ENCODE results near the gene NIFK.
"Not testable (repeated sequence)": the region's sequence is repeated elsewhere in the genome, so short reads cannot be mapped to it uniquely, and the experiment has no call there.

The NIFK gene

DNA sequence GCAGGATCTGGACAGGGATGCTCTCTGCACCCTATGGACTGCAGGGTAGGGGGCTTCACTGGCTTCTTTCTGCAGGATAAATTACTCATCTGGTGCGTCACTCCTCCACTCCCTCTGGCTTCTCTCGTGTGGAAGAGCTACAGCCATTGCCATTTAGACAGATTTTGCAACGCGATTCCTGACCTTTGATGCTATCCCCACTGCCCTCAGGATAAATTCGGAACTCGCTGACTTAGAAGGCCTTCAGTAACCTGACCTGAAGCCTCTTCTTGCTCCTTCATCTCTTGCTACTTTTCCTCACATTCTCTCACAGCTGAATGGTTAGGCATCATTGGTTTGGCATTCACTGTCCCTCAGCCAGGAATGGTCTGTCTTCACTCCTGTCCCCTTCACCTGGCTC, 5.3 kb downstream of the NIFK start:
- DNase-seq = no peak

DNA sequence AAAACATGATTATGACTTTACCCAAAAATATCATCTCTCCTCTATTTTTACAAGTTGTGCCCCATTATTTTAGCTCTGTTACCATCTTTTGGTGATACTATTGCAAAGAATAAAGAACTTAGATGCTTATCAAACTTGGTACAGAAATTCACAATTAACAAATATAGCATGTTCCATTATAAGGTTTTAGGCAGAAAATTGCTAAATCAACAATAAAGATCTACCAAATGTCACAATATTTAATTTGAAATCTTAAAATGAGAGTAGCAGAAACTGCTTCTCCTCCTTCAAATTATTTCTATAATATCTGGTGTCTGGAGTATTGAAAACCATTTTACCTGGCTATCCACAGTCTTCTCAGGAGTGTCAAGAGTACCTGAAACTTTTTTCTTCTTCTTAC, 8.7 kb downstream of the NIFK start:
- no peak for DNase-seq

DNA sequence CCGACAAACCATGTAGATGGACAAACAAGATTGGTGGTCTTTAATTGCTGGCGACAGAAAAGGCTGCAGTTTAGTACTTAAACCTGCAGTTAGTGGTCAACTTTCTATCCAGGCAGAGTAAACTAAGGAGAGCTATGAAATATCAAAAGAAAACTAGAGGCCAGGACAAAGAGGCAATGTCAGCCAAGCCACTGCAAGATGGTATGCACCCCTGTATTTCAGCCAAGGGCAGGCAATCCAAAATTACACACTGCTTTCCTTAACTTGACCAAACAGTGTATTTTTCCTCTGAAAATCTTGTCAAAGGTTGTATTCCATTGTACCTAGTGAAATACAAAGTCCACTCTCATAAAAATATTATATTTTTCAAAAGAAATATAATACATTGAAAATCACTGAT, 9.3 kb downstream of the NIFK start:
- no peak for DNase-seq

DNA sequence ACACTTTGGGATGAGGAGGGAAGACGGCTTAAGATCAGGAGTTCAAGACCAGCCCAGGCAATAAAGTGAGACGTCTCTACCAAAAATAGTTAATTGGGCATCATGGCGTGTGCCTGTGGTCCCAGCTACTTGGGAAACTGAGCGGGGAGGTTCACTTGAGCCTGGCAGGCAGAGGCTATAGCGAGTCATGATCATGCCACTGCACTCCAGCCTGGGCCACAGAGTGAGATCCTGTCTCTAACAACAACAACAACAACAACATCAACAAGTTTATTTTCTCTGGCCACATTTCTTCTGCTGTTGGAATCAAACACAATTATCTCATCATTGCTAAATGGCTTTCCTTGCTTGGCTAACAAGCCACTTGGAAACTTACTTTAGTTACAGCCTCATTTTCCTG, 13.4 kb downstream of the NIFK start:
- no peak for DNase-seq

DNA sequence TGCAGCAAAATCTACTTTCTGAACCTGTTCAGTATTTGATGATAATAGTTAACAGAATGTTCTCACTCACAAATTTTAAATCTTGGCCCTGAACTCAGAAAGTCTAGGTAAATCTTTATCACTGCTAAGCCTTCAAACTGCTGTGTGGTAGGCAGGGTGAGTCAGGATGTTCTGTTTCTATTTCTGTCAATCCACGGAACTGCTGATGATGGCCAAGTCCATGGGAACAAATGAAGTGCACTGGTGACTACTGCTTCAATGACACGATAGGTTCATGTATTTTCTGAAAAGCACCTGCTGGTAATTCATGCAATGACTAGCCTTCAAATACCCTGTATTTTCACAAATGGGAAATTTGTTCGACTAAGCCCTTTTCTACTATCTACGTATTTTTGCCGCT, 14.2 kb downstream of the NIFK start:
- DNase-seq = peak in 1 of 2 experiments; percentile 53

DNA sequence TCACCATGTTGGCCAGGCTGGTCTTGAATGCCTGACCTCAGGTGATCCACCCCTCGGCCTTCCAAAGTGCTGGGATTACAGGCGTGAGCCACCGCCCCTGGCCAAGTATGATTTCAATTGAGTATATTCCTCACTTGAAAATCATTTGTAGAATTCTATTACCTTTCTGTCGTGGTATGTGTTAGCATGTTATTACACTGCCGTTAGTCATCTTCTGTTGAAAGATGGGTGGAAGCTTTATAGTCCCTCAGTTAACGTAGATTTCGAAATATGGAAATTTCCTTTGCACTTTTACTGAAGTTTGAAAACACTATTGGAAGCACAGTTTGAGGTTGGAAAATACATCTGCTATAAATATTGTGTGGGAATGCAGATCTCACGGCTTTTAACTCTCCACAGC, 14.7 kb downstream of the NIFK start:
- peak in 1 of 2 experiments; percentile 45 for DNase-seq

DNA sequence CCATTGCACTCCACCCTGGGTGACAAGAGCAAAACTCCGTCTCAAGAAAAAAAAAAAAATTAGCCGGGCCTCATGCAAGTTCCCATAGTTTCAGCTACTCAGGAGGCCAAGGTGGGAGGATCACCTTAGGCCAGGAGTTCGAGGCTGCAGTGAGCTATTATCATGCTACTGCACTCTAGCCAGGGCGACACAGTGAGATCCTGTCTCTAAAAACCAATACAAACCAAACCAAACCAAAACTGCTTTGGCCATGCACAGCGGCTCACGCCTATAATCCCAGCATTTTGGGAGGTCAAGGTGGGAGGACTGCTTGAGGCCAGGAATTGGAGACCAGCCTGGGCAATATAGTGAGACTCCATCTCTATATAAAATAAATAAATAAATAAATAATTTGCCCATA, 19.1 kb downstream of the NIFK start:
- DNase-seq = no peak

DNA sequence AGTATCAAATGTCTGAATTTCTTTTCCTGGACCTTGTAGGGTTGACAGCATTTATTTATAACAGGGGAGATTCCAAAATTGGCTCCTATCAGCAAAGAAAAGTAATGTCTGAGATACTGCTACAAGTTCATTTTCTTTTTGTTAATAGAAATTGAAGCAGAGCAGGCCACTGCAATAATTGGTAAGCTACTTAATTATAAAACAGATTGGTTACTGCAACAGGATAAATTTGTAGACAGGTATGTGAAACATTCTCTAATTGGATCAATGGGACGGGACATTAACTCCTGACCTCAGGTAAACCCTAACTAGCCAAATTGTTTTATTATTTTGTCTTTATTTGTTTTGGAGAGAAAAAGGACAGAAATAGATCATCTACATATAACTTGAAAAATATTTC, 20.5 kb downstream of the NIFK start:
- DNase-seq = no peak

DNA sequence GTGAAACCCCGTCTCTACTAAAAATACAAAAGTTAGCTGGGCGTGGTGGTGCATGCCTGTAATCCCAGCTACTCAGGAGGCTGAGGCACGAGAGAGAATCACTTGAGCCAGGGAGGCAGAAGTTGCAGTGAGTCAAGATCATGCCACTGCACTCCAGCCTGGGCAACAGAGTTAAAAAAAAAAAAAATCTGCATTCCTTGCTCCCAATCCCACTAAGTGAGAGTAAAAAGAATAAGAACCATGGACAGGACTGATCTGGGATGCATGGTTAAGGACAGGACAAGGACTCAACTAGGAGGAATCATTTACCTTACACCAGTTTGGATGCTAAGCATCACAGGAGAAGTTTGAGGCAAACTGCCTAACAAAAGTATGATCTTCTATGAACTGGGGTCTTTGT, 25.2 kb downstream of the NIFK start:
- DNase-seq = not testable (repeated sequence)

DNA sequence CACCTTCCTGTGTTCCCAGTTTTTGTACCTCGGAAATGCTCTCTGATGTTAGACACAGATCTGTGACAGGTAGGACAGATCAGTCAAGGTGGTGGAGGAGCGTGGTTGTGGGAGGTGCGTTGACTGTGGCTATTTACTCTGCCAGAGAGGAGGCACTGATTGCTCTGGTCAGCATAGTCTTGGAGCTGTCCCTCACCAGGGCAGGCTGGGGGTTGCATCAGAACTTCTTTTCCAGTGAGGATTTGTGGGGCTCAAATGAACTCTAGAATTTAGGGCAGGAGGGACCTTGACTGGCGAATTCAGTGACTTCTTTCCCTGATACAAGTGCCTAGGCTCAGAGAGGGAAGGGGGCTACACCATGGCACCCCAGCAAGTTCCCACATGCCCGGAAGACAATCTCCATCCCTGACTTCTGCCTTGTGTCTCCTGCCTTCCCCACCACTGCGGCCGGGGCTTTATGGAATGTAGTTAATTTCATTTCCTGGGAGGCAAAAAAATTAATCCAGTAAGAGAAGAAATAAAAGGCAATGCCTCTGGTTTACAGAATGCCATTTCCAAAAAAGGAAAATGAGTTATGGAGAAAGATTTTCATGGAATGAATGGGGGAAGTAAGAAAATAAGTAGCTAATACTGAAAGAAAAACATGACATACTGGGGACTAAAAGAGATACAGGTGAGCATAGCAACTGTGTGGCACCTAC, 26.1 kb downstream of the NIFK start:
- no peak for DNase-seq

DNA sequence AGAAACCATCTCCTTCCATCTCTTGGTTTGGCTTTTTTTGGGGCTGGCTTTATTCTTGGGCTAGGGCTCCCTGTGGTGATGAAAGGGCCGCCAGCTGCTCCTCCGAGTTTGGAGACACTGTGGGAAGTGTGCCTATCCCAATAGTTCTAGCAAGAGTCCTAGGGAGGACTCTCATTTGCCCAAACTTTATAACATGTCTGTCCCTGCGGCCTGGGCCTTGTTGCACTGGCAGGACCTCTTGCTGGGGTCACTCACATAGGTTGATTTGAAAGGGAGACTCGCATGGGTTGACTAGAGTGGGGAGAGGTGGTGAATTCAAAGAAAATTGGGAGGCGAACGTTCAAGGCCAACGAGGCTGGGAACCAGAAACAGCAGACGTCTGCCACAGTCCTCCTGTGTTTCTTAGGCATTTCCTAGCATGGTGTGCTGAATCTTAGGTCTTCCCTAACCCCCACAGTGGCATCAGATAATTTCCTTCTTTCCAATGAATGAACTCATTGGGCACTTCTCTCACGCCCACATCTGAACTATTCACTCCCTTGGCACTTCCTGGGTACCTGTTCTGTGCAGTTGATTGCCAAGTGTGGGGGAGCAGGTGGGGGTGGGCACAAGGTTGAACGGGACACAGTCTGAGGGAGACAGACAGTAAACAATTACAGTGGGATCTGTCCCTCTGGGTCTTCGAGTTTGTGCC, 26.8 kb downstream of the NIFK start:
- DNase-seq = no peak

DNA sequence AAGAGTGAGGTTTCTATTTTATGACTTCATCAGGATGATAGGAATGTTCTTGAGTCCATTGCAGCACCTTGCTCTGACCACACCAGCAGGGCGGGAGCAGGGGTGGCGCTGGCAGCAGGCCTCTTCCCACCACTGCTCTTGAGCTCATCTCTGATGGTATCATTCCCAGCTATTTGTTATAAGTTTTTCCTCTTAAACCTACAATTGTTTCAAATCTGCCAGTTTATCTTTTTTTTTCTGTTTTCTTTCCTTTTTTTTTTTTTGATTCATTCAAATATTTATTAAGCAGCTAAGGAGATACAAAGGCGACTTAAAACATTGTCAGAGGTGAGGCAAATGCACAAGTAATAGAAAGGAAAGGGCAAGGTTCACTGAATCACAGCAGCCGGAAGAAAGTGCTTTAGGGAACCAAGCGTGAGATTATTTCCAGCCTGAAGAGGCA, 28.7 kb downstream of the NIFK start:
- no peak for DNase-seq

DNA sequence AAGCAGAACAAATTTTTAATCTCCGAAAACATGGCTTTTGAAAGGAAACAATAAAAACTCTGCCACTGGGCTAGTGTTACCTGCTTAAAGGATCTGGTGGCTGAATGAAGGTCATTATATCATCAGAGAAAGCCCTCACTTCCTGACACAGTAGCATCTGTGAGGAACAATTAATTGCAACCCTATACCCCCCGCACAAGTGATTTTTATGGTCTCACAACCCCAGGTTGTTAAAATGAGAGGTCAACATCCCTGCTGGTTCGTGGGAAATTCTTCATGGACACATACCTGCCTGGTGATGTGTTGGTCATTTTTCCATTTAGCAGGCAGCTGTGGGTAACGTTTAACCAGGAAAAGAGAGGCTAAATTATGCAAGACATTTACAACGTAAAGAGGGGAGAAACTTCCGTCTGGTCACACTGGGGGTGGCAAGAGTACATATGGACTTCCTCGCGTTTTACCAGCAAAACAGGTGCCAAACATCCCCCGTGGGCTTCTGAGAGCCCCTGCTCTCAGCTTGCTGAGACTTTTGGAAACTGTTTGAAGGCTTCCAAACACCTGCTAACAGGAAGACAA, 29.2 kb downstream of the NIFK start:
- DNase-seq = no peak

DNA sequence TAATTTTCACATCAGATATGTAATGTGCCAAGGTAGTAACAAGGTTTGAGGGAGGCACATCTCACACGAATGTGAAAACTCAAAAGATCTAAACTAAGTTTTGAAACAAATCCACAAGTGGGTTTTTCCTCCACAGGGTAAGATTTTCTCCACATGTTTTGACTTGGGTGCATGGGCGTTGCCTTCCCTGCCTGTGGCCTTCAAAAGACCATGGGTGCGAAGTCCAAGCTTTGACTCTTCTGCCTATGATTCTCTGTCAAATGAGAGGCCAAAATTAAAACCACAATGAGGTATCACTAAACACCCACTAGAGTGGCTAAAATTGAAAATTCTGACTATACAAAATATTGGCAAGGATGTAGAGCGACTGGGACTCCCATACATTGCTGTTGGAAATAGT, 30.7 kb downstream of the NIFK start:
- DNase-seq = no peak

DNA sequence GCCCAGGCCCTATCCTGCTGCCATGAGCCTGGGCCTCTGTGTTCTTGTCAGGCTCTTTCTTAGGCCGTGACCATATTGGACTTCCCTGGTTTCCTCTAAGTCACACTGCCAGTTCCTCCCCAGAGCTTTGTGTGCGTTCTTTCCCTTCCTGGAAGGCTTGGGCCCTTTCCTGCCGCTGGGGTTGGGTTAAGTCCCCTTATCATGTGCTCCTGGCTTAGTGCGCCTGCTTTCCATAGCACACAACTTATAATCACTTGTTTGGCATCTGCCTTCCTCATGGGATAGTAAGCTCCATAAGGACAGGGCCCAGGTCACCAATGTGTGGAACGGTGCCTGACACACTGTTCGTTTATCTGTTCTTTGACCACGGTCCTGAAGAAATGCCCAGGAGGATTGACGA, 31.3 kb downstream of the NIFK start:
- DNase-seq = no peak

DNA sequence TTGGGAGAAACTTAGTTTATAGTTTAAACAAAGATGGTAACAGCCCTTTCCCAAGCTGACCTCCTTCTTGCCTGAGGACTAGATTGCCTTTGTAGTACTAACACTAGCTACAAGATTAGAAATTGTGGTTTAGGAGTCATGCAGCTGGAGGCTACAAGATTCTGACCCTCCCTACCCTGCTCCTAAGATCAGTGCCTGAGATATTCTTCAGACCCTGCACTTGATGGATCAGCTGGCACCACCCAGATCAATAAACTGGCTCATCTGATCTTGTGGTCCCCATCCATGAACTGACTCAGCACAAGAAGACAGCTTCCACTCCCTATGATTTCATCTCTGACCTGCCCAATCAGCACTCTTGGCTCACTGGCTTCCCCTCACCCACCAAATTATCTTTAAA, 34.9 kb downstream of the NIFK start:
- DNase-seq = not testable (repeated sequence)

DNA sequence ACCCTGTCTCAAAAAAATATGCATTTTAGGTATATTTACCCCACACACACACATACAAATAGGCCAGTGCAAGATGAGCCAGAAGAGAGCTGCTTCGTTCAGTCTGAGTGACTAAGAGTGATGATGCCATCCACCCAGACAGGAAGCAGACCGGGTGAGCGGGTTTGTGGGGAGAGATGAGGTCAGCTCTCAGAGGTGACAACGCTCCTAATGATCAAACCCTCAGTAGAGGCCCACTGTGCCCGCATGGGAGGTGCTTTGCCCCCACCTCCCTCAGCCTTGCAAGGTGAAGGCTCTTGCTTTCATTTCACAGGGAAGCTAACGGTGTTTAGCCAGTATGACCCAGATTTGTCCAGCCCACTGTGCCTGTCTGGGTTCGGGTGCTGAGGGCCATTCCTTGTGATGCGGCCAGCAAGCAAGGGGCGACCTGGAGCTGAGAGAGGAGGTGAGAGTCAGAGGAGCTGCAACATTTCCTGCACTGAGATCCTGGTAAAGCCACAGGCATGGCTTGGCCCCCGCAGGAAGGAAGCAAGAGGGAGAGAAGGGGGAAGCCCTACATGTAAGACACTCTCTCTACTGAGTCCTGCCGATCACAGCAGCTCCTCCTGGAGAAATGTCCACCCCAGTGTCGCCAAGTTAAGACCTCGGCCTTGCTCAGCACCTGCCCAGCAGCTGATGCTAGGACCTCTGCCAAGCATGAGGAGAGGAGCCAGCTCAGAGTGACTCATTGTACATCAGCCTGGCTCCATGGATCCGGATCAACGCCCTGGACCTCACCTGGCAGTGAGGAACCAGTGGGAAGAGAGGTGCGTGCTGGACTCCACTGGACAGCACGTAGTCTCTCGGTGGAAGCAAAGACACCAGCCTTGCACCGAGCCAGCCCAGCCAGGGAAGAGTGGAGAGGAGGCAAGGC, 37.0 kb downstream of the NIFK start:
- DNase-seq = peak; percentile 81 to 88

DNA sequence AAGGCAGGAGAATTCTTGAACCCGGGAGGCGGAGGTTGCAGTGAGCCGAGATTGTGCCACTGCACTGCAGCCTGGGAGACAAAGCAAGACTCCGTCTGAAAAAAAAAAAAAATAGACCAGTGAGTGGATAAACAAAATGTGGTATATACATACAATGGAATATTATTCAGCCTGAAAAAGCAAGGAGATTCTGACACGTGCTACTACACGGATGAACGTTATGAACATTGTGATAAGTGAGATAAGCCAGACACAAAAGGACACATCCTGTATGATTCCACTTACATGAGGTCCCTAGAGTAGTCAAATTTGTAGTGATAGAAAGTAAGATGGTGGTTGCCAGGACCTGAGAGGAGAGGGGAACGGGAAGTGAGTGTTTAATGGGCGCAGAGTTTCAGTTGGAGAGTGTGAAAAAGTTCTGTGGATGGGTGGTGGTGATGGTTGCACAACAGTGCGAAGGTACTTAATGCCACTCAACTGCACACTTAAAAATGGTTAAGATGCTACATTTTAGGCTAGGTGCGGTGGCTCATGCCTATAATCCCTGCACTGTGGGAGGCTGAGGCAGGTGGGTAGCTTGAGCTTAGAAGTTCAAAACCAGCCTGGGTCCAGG, 38.3 kb downstream of the NIFK start:
- no peak for DNase-seq

DNA sequence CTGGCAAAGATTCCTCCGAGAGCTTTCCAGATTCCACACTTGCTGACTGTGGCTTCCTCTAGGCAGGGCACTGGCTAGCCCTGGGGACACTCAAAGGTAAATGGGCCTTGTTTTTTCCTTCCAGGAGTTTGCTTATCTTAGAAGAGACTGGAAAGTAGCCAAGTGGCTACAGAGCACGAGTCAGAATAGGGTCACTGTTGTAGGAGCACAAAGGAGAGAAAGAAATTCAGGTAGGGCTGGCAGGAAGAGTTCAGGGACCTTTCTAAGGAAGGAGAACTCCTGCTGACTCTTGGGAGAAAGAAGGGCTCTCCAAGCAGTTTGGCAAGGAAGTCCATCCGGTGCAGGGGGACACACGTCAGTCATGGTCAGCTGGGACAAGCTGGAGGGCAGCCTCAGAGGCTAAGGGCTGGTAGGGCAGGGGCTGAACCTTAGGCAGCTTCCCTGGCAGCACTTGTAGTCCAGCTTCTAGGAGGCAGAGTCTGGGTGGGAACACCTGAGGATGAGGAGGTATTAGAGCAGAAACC, 39.5 kb downstream of the NIFK start:
- no peak for DNase-seq

DNA sequence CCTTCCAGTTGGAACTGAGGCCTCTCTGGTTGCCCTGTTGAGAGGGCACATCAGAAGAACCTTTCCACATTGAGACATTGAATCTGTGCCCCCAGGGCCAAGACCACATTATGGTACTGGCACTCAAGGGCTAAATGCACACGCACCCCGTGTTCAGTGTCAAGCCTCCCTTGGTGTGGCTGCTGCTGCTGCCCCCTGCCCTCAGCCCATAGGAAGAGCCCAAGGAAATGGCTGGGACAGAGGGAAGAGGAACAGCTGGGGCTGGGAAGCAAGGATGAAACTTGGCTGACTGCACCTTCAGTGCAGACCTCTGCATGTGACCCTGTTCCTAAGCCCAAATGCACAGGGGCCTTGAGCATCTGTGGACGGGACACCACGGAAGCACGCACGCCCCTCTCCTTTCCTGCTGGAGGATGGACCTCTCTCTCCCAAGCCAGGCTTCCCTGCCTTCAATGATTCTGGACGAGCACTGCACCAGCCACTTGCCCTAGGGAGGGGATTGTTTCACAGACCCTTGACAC, 40.2 kb downstream of the NIFK start:
- no peak for DNase-seq

DNA sequence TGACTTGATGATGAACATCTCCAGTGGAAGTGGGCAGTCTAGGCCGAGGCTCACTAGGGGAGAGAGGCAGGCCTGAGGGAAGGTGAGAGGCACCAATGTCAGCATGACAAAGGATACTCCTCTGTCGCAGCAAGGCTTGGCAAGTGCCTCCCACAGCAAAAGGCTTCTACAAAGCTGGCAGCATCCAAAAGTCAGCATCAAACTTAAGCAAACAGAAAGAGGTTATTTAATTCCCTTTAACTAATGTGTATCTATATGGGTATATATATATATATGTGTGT, 41.6 kb downstream of the NIFK start:
- no peak for DNase-seq

DNA sequence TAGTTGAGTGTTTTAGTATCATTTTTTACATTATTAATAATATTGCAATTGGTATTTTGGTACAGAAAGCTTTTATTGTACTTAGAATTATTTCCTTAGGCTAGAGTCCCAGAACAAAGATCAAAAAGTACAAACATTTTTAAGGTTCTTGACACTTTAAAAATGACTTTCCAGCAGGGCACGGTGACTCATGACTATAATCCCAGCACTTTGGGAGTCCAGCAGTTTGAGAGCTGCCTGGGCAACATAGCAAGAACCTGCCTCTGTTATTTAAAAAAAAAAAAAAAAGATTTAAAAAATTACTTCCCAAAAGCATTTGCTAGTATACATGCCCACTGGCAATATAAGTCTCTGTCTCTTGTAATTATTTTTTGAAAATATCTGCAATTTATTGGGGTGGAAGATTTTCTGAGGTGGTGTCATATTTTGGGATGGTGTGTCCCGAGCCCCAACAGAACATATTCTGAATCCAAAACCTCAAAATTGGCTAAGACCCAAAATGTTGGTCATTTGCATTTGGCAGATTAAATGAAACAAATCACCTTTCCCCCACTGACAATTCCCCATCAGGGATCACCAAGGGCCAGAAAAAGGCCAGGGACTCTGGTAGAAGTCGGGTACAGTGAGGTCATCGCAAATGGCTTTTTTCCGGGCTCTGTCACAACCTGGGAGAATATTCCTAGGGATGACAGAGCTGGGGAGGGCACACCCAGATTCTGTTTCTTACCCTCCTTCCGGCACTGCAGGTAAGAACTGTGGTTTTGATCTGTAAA, 42.1 kb downstream of the NIFK start:
- DNase-seq = no peak
